ENCODE results near the gene CRYGN. TPM values are rescaled to one million over a fixed set of nuclear protein-coding genes. Genes with fewer than 3 reads are reported as not detected.

The CRYGN gene
- total and polyA plus RNA-seq, 4 donors: under 0.01 to 0.02 TPM; not detected in 2

GRCh38 chr7:151477867-151478266, 37.9 kb upstream of the CRYGN start:
- no peak overlapping the region for H3K4me3 ChIP-seq (ENCODE audit: low read depth in 1 of 3, low read length in 3 of 3)
- WGBS: 95% methylated on average over 7 of the region's 7 CpGs
- no peaks in the 10 kb centered on the region for H3K4me1 ChIP-seq (ENCODE audit: control insufficient read depth in 4 of 4, insufficient read depth in 4 of 4, low read length in 3 of 4)
- H3K36me3 ChIP-seq (ENCODE audit: control insufficient read depth in 4 of 4, insufficient read depth in 3 of 4, low read depth in 1 of 4, low read length in 3 of 4): peaks cover 4 to 11% (median 5%) of the 10 kb centered on the region in 4 donors
- H3K9me3 ChIP-seq (ENCODE audit: control insufficient read depth in 4 of 4, low read length in 3 of 4): no peaks in the 10 kb centered on the region
- no peak overlapping the region for H3K27ac ChIP-seq (ENCODE audit: low read depth in 1 of 2, low read length in 2 of 2)
- TF ChIP-seq HNF4A (conservative IDR thresholded peaks at IDR 0.05) (no peak), HNF4G (IDR thresholded peaks at IDR 0.05) (no peak), RAD21 (IDR thresholded peaks at IDR 0.05) (no peak), FOXA2 (IDR thresholded peaks at IDR 0.05) (no peak), SP1 (IDR thresholded peaks at IDR 0.05) (no peak), NR2F2 (IDR thresholded peaks at IDR 0.05) (no peak)
- no peaks in the 10 kb centered on the region for H3K27me3 ChIP-seq (ENCODE audit: control insufficient read depth in 4 of 4, insufficient read depth in 4 of 4, low read length in 3 of 4)
- DNase-seq (ENCODE audit: low spot score): no peak
- no peak overlapping the region for H3K9ac ChIP-seq (ENCODE audit: low read depth in 1 of 2, low read length in 2 of 2)

GRCh38 chr7:151472644-151473380, 32.9 kb upstream of the CRYGN start:
- no peak for TF ChIP-seq GABPA (IDR thresholded peaks at IDR 0.05 in 1 of 2, conservative IDR thresholded peaks at IDR 0.05 in 1 of 2)
- TF ChIP-seq CTCF (IDR thresholded peaks at IDR 0.05; ENCODE audit: low read depth, low read length, missing input control): no peak
- no peak for TF ChIP-seq REST (IDR thresholded peaks at IDR 0.05)
- TF ChIP-seq FOXA2 (IDR thresholded peaks at IDR 0.05): no peak
- TF ChIP-seq TAF1 (conservative IDR thresholded peaks at IDR 0.05): no peak
- TF ChIP-seq YY1 (IDR thresholded peaks at IDR 0.05): no peak
- TF ChIP-seq NR2F2 (IDR thresholded peaks at IDR 0.05): no peak
- no peak for TF ChIP-seq RXRA (IDR thresholded peaks at IDR 0.05)
- no peak for TF ChIP-seq JUND (IDR thresholded peaks at IDR 0.05)
- TF ChIP-seq SP1 (IDR thresholded peaks at IDR 0.05): no peak
- TF ChIP-seq ZBTB33 (IDR thresholded peaks at IDR 0.05): no peak
- TF ChIP-seq RAD21 (IDR thresholded peaks at IDR 0.05): no peak
- TF ChIP-seq MAX (IDR thresholded peaks at IDR 0.05): no peak
- TF ChIP-seq HNF4A (conservative IDR thresholded peaks at IDR 0.05): no peak
- TF ChIP-seq EGR1 (IDR thresholded peaks at IDR 0.05; ENCODE audit: low read depth in 2 of 2): no peak
- TF ChIP-seq ATF3 (IDR thresholded peaks at IDR 0.05): no peak
- TF ChIP-seq HNF4G (IDR thresholded peaks at IDR 0.05): no peak
- TF ChIP-seq FOXA1 (IDR thresholded peaks at IDR 0.05): no peak
- H3K4me3 ChIP-seq (ENCODE audit: low read depth in 1 of 3, low read length in 3 of 3): no peak overlapping the region
- no peak for DNase-seq (ENCODE audit: low spot score)
- H3K27me3 ChIP-seq (ENCODE audit: control insufficient read depth in 4 of 4, insufficient read depth in 4 of 4, low read length in 3 of 4): no peaks in the 10 kb centered on the region
- no peak overlapping the region for H3K27ac ChIP-seq (ENCODE audit: low read depth in 1 of 2, low read length in 2 of 2)
- H3K36me3 ChIP-seq (ENCODE audit: control insufficient read depth in 4 of 4, insufficient read depth in 3 of 4, low read depth in 1 of 4, low read length in 3 of 4): peaks cover 4 to 33% (median 22%) of the 10 kb centered on the region in 4 donors
- no peaks in the 10 kb centered on the region for H3K9me3 ChIP-seq (ENCODE audit: control insufficient read depth in 4 of 4, low read length in 3 of 4)
- 88% methylated on average over 17 of the region's 17 CpGs for WGBS
- no peaks in the 10 kb centered on the region for H3K4me1 ChIP-seq (ENCODE audit: control insufficient read depth in 4 of 4, insufficient read depth in 4 of 4, low read length in 3 of 4)
- H3K9ac ChIP-seq (ENCODE audit: low read depth in 1 of 2, low read length in 2 of 2): no peak overlapping the region

All from liver (tissue), 9 donors.